Measurements from ENCODE around the gene MGARP. TPM values are rescaled to one million over a fixed set of nuclear protein-coding genes. Genes with fewer than 3 reads are reported as not detected.
"Not testable (repeated sequence)": the region's sequence is repeated elsewhere in the genome, so short reads cannot be mapped to it uniquely, and the experiment has no call there.

MGARP gene
- total RNA-seq, 2 donors from 2014 or later, result 4.3 to 7.1 TPM

DNA sequence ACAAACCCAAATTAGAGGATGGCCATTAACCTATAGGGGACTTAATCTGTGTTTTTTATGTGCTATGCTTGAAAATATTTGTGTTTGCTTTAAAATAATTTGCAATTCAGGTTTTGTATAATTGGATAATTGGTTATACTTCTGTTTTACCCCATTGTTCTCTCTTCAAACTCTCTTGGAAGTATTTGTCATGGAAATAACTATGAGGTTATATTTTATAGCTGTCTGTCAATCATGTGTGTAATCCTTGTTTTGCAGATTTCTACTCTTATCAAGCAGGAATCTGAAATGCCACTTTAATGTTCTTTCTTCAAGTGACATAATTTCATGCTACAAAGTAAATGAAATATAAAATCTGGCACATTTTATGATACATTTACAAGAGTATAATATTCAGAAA, 37.6 kb upstream of the MGARP start:
- H3K9me3 ChIP-seq, result no peaks in the 10 kb centered on the region
- H3K4me1 ChIP-seq, result peaks cover 0 to 26% of the 10 kb centered on the region in 2 donors
- TF ChIP-seq, protein P1, sequence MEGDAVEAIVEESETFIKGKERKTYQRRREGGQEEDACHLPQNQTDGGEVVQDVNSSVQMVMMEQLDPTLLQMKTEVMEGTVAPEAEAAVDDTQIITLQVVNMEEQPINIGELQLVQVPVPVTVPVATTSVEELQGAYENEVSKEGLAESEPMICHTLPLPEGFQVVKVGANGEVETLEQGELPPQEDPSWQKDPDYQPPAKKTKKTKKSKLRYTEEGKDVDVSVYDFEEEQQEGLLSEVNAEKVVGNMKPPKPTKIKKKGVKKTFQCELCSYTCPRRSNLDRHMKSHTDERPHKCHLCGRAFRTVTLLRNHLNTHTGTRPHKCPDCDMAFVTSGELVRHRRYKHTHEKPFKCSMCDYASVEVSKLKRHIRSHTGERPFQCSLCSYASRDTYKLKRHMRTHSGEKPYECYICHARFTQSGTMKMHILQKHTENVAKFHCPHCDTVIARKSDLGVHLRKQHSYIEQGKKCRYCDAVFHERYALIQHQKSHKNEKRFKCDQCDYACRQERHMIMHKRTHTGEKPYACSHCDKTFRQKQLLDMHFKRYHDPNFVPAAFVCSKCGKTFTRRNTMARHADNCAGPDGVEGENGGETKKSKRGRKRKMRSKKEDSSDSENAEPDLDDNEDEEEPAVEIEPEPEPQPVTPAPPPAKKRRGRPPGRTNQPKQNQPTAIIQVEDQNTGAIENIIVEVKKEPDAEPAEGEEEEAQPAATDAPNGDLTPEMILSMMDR (IDR thresholded peaks at IDR 0.05), result no peak
- H3K36me3 ChIP-seq, result no peaks in the 10 kb centered on the region
- DNase-seq (ENCODE audit: low spot score), result no peak
- H3K27me3 ChIP-seq, result no peaks in the 10 kb centered on the region
- no peak overlapping the region for H3K4me3 ChIP-seq
- no peak overlapping the region for H3K27ac ChIP-seq

DNA sequence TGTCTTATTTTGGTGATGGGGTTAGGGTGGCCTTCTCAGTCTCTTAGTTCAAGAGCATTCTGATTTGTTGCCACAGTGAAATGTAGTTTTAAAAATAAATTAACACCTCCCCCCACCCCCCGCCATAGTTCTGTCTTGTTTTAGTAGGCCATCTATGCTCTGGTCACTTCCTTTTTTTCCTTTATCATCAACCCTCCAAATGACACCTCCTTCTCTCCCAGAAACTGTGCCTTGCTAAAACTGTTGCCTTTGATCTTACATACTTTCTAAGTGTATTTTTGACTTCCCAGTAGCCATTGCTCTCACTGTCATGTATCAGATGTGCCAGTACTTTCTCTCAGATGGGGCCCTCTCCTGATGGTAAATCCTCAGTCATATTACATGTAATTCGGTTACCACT, 36.7 kb upstream of the MGARP start:
- H3K27ac ChIP-seq, result no peak overlapping the region
- no peak overlapping the region for H3K4me3 ChIP-seq
- H3K36me3 ChIP-seq, result no peaks in the 10 kb centered on the region
- no peaks in the 10 kb centered on the region for H3K9me3 ChIP-seq
- TF ChIP-seq, protein P1 (IDR thresholded peaks at IDR 0.05), result no peak
- DNase-seq (ENCODE audit: low spot score), result no peak
- peaks cover 0 to 30% of the 10 kb centered on the region in 2 donors for H3K4me1 ChIP-seq
- no peaks in the 10 kb centered on the region for H3K27me3 ChIP-seq

DNA sequence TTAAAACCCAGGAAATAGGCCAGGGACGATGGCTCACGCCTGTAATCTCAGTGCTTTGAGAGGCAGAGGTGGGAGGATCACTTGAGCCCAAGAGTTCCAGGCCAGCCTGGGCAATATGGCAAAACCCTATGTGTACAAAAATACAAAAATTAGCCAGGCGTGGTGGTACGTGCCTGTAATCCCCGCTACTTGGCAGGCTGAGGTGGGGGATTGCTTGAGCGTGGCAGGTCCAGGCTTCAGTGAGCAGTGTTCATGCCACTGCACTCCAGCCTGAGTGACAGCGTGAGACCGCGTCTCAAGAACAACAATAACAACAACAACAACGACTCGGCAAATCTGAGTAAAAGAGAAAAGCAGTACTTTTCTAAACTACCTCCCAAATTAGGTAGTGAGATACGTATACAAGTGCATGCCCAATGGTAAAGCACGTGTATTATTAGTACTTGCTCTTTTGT, 35.2 kb upstream of the MGARP start:
- Histone ChIP-seq H3K4me3 (no peak overlapping the region), H3K9me3 (no peaks in the 10 kb centered on the region), H3K27ac (no peak overlapping the region), H3K4me1 (peaks cover 0 to 35% of the 10 kb centered on the region in 2 donors), H3K36me3 (no peaks in the 10 kb centered on the region), H3K27me3 (no peaks in the 10 kb centered on the region)
- TF ChIP-seq, protein P1 (IDR thresholded peaks at IDR 0.05), result no peak
- DNase-seq (ENCODE audit: low spot score), result no peak

DNA sequence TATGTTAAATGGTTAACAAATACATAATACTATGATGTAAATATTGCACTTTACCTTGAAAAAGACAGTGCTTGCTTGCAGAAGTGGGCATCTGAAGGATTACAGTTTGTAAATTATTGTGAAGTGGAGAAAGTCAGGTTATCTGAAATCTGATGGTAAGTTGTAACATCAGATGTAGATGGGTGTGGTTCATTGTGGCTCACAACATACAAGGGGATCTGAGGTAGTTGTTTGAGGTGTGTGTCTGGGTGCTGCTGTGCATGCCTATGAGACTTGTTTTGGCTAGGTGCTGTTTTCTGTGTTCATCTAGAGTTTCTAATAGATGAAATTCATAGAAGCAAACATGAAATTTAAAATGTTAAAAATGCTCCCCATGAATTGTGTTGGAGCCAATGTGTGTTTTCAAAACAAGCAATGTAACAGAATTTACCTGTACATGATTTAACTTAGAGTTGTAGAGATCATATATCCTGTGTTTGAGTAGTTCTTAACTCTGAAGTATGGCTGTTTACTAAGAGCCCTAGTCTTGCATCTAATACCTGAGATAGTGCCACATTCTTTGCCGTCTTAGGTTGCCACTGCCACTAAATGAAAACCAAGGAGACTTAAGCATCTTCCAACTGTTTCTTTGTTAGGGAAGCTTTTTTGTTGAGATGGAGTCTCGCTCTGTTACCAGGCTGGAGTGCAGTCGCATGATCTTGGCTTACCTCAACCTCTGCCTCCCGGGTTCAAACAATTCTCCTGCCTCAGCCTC, 34.2 kb upstream of the MGARP start:
- peaks cover 0 to 35% of the 10 kb centered on the region in 2 donors for H3K4me1 ChIP-seq
- H3K27me3 ChIP-seq, result no peaks in the 10 kb centered on the region
- no peak overlapping the region for H3K27ac ChIP-seq

DNA sequence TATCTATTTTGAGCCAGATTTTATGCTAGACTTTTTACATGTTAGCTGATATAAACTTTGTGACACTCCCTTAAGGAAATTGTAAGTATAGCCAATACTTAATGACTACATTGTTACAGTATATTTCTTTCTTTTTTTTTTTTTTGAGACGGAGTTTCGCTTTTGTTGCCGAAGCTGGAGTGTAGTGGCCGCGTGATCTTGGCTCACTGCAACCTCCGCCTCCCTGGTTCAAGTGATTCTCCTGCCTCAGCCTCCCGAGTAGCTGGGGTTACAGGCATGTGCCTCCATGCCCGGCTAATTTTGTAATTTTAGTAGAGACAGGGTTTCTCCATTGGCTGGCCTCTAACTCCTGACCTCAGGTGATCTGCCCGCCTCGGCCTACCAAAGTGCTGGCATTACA, 33.4 kb upstream of the MGARP start:
- H3K27me3 ChIP-seq; H3K27ac ChIP-seq; H3K36me3 ChIP-seq; DNase-seq (ENCODE audit: low spot score); H3K9me3 ChIP-seq; H3K4me3 ChIP-seq: not testable (repeated sequence)
- peaks cover 0 to 35% of the 10 kb centered on the region in 2 donors for H3K4me1 ChIP-seq

More for the DNA sequence above, 34.2 kb upstream of the MGARP start:
- TF ChIP-seq, protein P1 (IDR thresholded peaks at IDR 0.05), result no peak
- Histone ChIP-seq H3K36me3 (no peaks in the 10 kb centered on the region), H3K9me3 (no peaks in the 10 kb centered on the region), H3K4me3 (no peak overlapping the region)
- no peak for DNase-seq (ENCODE audit: low spot score)

DNA sequence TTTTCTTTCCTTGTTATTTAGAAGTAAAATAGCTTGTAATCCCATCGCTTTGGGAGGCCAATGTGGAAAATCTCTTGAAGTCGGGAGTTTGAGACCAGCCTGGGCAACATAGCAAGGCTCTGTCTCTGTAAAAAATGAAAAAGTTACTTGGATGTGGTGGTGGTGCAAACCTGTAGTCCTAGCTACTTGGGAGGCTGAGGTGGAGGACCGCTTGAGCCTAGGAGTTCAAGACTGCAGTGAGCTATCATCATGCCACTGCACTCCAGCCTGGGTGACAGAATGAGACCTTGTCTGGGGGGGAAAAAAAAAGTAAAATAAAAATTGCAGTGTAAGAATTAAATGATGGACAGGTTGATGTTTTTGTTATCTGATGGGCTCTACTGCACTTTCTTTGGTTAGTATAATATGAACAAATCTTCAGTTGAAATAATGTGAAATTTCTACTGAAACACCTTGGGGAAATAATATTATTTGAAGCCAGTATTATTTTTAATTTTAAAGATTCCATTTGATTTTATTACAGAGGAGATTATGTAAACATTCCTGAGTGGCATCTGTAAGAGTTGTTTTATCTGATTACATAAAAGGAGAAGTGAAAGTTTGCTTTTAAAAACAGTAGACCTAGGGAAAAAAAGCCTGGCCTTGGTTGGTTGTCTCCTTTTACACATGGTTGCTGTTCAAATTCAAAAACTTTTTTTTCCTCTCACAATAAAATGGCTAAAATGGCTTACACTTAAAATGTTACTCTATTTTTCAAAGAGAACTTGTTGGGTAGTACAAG, 32.7 kb upstream of the MGARP start:
- TF ChIP-seq, protein P1 (IDR thresholded peaks at IDR 0.05), result no peak
- Histone ChIP-seq H3K27me3 (no peaks in the 10 kb centered on the region), H3K4me3 (no peak overlapping the region), H3K27ac (no peak overlapping the region), H3K9me3 (no peaks in the 10 kb centered on the region), H3K4me1 (peaks cover 0 to 35% of the 10 kb centered on the region in 2 donors), H3K36me3 (no peaks in the 10 kb centered on the region)
- no peak for DNase-seq (ENCODE audit: low spot score)
